Measurements from ENCODE around the gene ZNF107.
"Not testable (repeated sequence)": the region's sequence is repeated elsewhere in the genome, so short reads cannot be mapped to it uniquely, and the experiment has no call there.

Gene ZNF107

DNA sequence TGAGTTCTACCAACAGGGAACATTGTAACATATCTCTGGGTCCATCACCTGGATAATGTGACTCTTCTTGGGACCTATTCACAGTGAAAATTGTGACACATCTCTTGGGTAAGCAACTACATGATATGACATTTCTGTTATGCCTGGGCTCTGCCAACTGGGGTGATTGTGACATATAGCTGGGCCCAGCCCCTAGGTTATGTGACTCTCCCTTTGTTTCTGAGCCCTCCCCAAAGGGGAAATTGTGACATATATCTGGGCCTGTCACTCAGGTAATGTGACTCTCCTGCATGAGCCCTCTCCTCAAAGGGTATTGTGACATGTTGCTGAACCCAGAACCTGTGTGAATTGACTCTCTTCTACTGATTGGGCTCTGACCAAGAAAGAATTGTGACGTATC is 22.4 kb upstream of the ZNF107 start:
- no peak overlapping the region for H3K4me3 ChIP-seq (ENCODE audit: low read depth, low read length)
- no peaks in the 10 kb centered on the region for H3K27me3 ChIP-seq (ENCODE audit: control insufficient read depth, insufficient read depth, low read length)
- no peak overlapping the region for H3K9ac ChIP-seq (ENCODE audit: low read length)
- H3K9me3 ChIP-seq (ENCODE audit: control insufficient read depth, insufficient read depth, low read depth, low read length), result peaks cover 52% of the 10 kb centered on the region; the same call in 1 of the 2 replicates
- H3K27ac ChIP-seq (ENCODE audit: low read depth, low read length), result no peak overlapping the region
- no peaks in the 10 kb centered on the region for H3K36me3 ChIP-seq (ENCODE audit: control insufficient read depth, insufficient read depth, low read length)
- no peaks in the 10 kb centered on the region for H3K4me1 ChIP-seq (ENCODE audit: control insufficient read depth, insufficient read depth, low read length)

DNA sequence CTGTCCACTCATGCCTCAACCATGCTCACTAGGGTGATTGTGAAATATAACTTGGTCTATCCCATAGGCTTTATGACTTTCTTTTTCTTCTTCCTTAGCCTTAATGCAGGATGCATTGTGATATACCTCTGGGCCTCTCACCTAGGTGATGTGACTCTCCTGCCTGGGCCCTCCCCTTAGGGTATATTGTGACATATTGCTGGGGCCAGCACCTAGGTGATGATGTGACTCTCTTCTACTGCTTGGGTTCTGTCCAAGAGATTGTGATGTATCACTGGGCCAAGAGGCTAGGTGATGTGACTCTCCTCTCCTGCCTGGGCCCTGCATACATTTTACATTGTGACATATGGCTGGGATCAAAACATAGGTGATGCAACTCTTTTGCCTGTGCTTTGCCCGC is 14.7 kb upstream of the ZNF107 start:
- Histone ChIP-seq H3K27me3 (ENCODE audit: control insufficient read depth, insufficient read depth, low read length) (no peaks in the 10 kb centered on the region), H3K4me1 (ENCODE audit: control insufficient read depth, insufficient read depth, low read length) (no peaks in the 10 kb centered on the region), H3K36me3 (ENCODE audit: control insufficient read depth, insufficient read depth, low read length) (no peaks in the 10 kb centered on the region), H3K27ac (ENCODE audit: low read depth, low read length) (no peak overlapping the region), H3K9me3 (ENCODE audit: control insufficient read depth, insufficient read depth, low read depth, low read length) (peaks cover 43% of the 10 kb centered on the region; the same call in 1 of the 2 replicates), H3K4me3 (ENCODE audit: low read depth, low read length) (no peak overlapping the region), H3K9ac (ENCODE audit: low read length) (no peak overlapping the region)

GRCh38 chr7:64651632-64652165 is 14.2 kb upstream of the ZNF107 start:
- Histone ChIP-seq H3K9ac (ENCODE audit: low read length) (no peak overlapping the region), H3K4me3 (ENCODE audit: low read depth, low read length) (no peak overlapping the region), H3K27me3 (ENCODE audit: control insufficient read depth, insufficient read depth, low read length) (no peaks in the 10 kb centered on the region), H3K27ac (ENCODE audit: low read depth, low read length) (no peak overlapping the region), H3K4me1 (ENCODE audit: control insufficient read depth, insufficient read depth, low read length) (no peaks in the 10 kb centered on the region), H3K36me3 (ENCODE audit: control insufficient read depth, insufficient read depth, low read length) (no peaks in the 10 kb centered on the region), H3K9me3 (ENCODE audit: control insufficient read depth, insufficient read depth, low read depth, low read length) (peaks cover 48% of the 10 kb centered on the region; the same call in 1 of the 2 replicates)

GRCh38 chr7:64653721-64654401 is 12.1 kb upstream of the ZNF107 start:
- Histone ChIP-seq H3K27ac (ENCODE audit: low read depth, low read length) (no peak overlapping the region), H3K9ac (ENCODE audit: low read length) (no peak overlapping the region), H3K4me3 (ENCODE audit: low read depth, low read length) (no peak overlapping the region), H3K36me3 (ENCODE audit: control insufficient read depth, insufficient read depth, low read length) (no peaks in the 10 kb centered on the region), H3K27me3 (ENCODE audit: control insufficient read depth, insufficient read depth, low read length) (no peaks in the 10 kb centered on the region), H3K4me1 (ENCODE audit: control insufficient read depth, insufficient read depth, low read length) (no peaks in the 10 kb centered on the region), H3K9me3 (ENCODE audit: control insufficient read depth, insufficient read depth, low read depth, low read length) (peaks cover 50% of the 10 kb centered on the region; the same call in 1 of the 2 replicates)

DNA sequence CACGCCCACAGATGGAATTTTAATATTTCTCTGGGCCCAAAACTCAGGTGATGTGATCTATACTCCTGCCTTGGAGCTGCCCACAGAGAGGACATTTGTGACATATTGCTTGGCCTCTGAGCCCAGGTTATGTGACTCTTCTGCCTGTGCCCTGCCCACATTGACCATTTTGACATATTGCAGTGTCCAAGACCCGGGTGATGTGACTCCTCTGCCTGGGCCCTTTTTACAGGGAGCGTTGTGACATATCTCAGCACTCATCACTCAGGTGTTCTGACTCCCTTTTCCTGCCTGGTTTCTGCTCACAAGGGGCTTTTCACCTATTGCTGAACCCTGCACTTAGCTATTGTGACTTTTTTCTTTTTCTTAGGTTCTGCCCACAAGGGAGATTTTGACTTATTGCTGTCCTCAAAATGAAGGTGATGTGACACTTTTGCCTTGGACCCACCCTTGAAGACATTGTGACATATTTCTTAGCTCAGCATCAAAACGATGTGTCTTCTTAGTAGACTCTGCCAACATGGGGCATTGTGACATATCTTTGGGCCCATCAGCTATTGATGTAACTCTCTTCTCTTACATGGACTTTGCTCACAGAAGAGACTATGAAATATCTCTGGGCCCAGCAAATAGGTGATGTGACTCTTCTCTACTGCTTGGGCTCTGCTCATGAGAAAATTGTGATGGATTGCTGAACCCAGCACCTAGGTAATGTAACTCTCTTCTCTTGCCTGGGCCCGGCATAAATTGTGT is 11.0 kb upstream of the ZNF107 start:
- no peaks in the 10 kb centered on the region for H3K4me1 ChIP-seq (ENCODE audit: control insufficient read depth, insufficient read depth, low read length)
- no peaks in the 10 kb centered on the region for H3K36me3 ChIP-seq (ENCODE audit: control insufficient read depth, insufficient read depth, low read length)
- H3K27me3 ChIP-seq (ENCODE audit: control insufficient read depth, insufficient read depth, low read length), result no peaks in the 10 kb centered on the region
- H3K4me3 ChIP-seq (ENCODE audit: low read depth, low read length), result no peak overlapping the region
- H3K27ac ChIP-seq (ENCODE audit: low read depth, low read length), result no peak overlapping the region
- peaks cover 48% of the 10 kb centered on the region; the same call in 1 of the 2 replicates for H3K9me3 ChIP-seq (ENCODE audit: control insufficient read depth, insufficient read depth, low read depth, low read length)
- no peak overlapping the region for H3K9ac ChIP-seq (ENCODE audit: low read length)

GRCh38 chr7:64655811-64656210 is 10.1 kb upstream of the ZNF107 start:
- Histone ChIP-seq H3K4me1 (ENCODE audit: control insufficient read depth, insufficient read depth, low read length) (no peaks in the 10 kb centered on the region), H3K4me3 (ENCODE audit: low read depth, low read length) (no peak overlapping the region), H3K27me3 (ENCODE audit: control insufficient read depth, insufficient read depth, low read length) (no peaks in the 10 kb centered on the region), H3K27ac (ENCODE audit: low read depth, low read length) (no peak overlapping the region), H3K9ac (ENCODE audit: low read length) (no peak overlapping the region), H3K36me3 (ENCODE audit: control insufficient read depth, insufficient read depth, low read length) (no peaks in the 10 kb centered on the region), H3K9me3 (ENCODE audit: control insufficient read depth, insufficient read depth, low read depth, low read length) (peaks cover 44% of the 10 kb centered on the region; the same call in 1 of the 2 replicates)

GRCh38 chr7:64656489-64656888 is 9.4 kb upstream of the ZNF107 start:
- Histone ChIP-seq H3K4me3 (ENCODE audit: low read depth, low read length) (no peak overlapping the region), H3K9me3 (ENCODE audit: control insufficient read depth, insufficient read depth, low read depth, low read length) (peaks cover 38% of the 10 kb centered on the region; the same call in 1 of the 2 replicates), H3K27me3 (ENCODE audit: control insufficient read depth, insufficient read depth, low read length) (no peaks in the 10 kb centered on the region), H3K36me3 (ENCODE audit: control insufficient read depth, insufficient read depth, low read length) (no peaks in the 10 kb centered on the region), H3K4me1 (ENCODE audit: control insufficient read depth, insufficient read depth, low read length) (no peaks in the 10 kb centered on the region), H3K9ac (ENCODE audit: low read length) (no peak overlapping the region), H3K27ac (ENCODE audit: low read depth, low read length) (no peak overlapping the region)

DNA sequence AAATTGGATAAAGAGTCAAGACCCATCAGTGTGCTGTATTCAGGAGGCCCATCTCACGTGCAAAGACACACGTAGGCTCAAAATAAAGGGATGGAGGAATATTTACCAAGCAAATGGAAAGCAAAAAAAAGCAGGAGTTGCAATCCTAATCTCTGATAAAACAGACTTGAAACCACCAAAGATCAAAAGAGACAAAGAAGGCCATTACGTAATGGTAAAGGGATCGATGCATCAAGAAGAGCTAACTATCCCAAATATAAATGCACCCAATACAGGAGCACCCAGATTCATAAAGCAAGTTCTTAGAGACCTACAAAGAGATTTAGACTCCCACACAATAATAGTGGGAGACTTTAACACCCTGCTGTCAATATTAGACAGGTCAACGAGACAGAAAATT is 3.8 kb upstream of the ZNF107 start:
- H3K9me3 ChIP-seq (ENCODE audit: control insufficient read depth, insufficient read depth, low read depth, low read length), result peaks cover 13% of the 10 kb centered on the region; the same call in 1 of the 2 replicates
- not testable (repeated sequence) for H3K9ac ChIP-seq (ENCODE audit: low read length); H3K4me3 ChIP-seq (ENCODE audit: low read depth, low read length); H3K4me1 ChIP-seq (ENCODE audit: control insufficient read depth, insufficient read depth, low read length); H3K36me3 ChIP-seq (ENCODE audit: control insufficient read depth, insufficient read depth, low read length); H3K27me3 ChIP-seq (ENCODE audit: control insufficient read depth, insufficient read depth, low read length); H3K27ac ChIP-seq (ENCODE audit: low read depth, low read length)

GRCh38 chr7:64666663-64667050 is 724 bp downstream of the ZNF107 start:
- Histone ChIP-seq H3K4me3 (ENCODE audit: low read depth, low read length) (peak overlapping the region; percentile 72), H3K4me1 (ENCODE audit: control insufficient read depth, insufficient read depth, low read length) (peaks cover 4% of the 10 kb centered on the region; the same call in 1 of the 2 replicates), H3K9ac (ENCODE audit: low read length) (peak overlapping the region; percentile 94), H3K9me3 (ENCODE audit: control insufficient read depth, insufficient read depth, low read depth, low read length) (peaks cover 2% of the 10 kb centered on the region; the same call in 1 of the 2 replicates), H3K27me3 (ENCODE audit: control insufficient read depth, insufficient read depth, low read length) (no peaks in the 10 kb centered on the region), H3K36me3 (ENCODE audit: control insufficient read depth, insufficient read depth, low read length) (peaks cover 29% of the 10 kb centered on the region), H3K27ac (ENCODE audit: low read depth, low read length) (peak overlapping the region; percentile 30; the same call in 1 of the 2 replicates)

DNA sequence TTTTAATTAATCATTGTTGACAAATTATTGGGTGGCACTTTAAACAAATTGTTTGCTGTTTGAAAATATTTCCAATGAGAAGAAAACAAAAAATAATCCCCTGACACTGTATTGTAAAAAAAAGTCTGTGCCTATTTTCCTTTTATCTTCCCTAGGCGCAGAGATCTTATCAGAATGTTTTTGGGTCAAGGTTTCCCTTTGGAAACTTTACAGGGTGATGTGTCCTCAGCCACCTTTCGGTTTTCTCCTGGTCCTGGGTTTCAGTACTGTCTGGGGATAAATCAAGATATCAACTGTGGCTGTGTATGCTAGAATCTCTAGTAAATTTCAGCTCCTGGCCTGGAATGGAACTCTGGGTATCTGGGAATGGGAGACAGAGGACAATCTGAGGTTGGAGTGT is 1.4 kb downstream of the ZNF107 start:
- Histone ChIP-seq H3K36me3 (ENCODE audit: control insufficient read depth, insufficient read depth, low read length) (peaks cover 29% of the 10 kb centered on the region), H3K9me3 (ENCODE audit: control insufficient read depth, insufficient read depth, low read depth, low read length) (peaks cover 2% of the 10 kb centered on the region; the same call in 1 of the 2 replicates), H3K9ac (ENCODE audit: low read length) (no peak overlapping the region), H3K4me3 (ENCODE audit: low read depth, low read length) (peak overlapping the region; percentile 72), H3K27ac (ENCODE audit: low read depth, low read length) (no peak overlapping the region), H3K27me3 (ENCODE audit: control insufficient read depth, insufficient read depth, low read length) (no peaks in the 10 kb centered on the region), H3K4me1 (ENCODE audit: control insufficient read depth, insufficient read depth, low read length) (peaks cover 4% of the 10 kb centered on the region; the same call in 1 of the 2 replicates)

GRCh38 chr7:64672414-64672813 is 6.5 kb downstream of the ZNF107 start:
- no peak overlapping the region for H3K9ac ChIP-seq (ENCODE audit: low read length)
- no peaks in the 10 kb centered on the region for H3K27me3 ChIP-seq (ENCODE audit: control insufficient read depth, insufficient read depth, low read length)
- H3K9me3 ChIP-seq (ENCODE audit: control insufficient read depth, insufficient read depth, low read depth, low read length), result peaks cover 13% of the 10 kb centered on the region; the same call in 1 of the 2 replicates
- no peak overlapping the region for H3K27ac ChIP-seq (ENCODE audit: low read depth, low read length)
- H3K4me1 ChIP-seq (ENCODE audit: control insufficient read depth, insufficient read depth, low read length), result peaks cover 2% of the 10 kb centered on the region; the same call in 1 of the 2 replicates
- H3K4me3 ChIP-seq (ENCODE audit: low read depth, low read length), result no peak overlapping the region
- H3K36me3 ChIP-seq (ENCODE audit: control insufficient read depth, insufficient read depth, low read length), result peaks cover 33% of the 10 kb centered on the region
